ENCODE measurements around the gene TIMM23.

DNA sequence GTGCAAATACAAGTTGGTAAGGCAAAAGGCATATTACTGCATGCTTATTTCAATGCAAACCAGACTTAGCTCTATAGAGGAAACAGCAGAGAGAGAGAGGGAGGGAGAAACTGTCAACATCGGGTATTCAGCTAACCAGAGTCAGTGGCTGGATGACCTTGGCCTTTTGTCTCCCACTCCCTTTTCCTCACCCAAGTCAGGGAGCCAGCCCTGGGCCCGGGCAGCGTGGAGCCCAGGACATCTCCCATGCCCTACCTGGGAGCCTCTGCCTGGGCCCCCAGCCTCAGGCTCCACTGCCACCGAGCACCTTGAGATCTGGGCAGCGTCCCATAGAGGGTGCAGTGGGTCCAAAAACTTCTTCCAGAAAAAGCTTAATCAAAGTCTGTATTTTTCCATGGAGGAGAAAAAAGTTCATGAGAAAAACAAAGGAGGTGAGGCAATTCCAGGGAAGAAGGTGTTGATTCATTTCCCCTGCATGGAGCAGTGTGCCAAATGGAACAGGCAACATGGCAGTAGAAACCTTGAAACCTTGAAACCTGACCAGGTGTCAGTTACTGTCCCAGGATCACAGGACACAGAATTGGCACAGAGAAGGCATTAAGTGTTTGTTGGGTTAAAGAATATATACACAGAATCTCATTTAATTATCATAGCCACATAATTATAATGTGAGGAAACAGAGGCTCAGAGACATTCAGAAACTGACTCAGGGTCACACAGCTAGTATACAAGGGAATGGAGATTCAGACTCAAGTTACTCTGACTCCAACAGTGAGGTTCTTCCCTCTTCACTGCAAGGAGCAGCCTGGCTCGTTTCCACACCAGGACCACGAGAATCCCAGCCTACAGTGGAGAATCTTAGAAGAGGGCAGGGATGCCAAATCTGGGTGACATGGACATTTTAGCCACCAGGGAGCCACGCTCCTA is 63.9 kb downstream of the TIMM23 start:
- TF ChIP-seq, protein P1, sequence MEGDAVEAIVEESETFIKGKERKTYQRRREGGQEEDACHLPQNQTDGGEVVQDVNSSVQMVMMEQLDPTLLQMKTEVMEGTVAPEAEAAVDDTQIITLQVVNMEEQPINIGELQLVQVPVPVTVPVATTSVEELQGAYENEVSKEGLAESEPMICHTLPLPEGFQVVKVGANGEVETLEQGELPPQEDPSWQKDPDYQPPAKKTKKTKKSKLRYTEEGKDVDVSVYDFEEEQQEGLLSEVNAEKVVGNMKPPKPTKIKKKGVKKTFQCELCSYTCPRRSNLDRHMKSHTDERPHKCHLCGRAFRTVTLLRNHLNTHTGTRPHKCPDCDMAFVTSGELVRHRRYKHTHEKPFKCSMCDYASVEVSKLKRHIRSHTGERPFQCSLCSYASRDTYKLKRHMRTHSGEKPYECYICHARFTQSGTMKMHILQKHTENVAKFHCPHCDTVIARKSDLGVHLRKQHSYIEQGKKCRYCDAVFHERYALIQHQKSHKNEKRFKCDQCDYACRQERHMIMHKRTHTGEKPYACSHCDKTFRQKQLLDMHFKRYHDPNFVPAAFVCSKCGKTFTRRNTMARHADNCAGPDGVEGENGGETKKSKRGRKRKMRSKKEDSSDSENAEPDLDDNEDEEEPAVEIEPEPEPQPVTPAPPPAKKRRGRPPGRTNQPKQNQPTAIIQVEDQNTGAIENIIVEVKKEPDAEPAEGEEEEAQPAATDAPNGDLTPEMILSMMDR (IDR thresholded peaks at IDR 0.05) = no peak
- no peak for TF ChIP-seq POLR2A (IDR thresholded peaks at IDR 0.05)
